Fibroblast of skin of right biceps (primary cell): Measurements from ENCODE around the gene CELF5.
"Not testable (repeated sequence)": the region's sequence is repeated elsewhere in the genome, so short reads cannot be mapped to it uniquely, and the experiment has no call there.

Experiments used
- DNase-seq: peaks from one replicate; pipeline ENCODE4 v3.0.0-alpha.2; 2013

Gene CELF5

DNA sequence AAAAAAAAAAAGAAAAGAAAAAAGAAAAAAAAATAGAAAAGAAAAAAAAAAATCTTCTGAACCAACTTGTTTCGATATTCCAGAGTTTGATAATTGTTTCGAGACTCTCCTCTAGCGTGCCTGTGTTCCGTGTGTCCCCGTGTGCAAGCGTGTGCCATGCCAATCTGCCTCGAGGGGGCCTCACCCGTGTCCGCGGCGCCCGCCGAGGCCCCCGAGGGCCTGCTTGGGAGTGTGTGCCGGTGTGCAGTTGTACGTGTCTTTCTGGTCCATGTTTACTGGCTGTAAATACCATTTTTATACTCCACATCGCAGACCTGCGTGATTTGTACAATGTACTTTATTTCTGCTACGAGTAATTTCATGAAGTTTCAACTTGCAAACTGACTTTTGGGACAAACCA is 72.0 kb downstream of the CELF5 start:
- no peak for DNase-seq

DNA sequence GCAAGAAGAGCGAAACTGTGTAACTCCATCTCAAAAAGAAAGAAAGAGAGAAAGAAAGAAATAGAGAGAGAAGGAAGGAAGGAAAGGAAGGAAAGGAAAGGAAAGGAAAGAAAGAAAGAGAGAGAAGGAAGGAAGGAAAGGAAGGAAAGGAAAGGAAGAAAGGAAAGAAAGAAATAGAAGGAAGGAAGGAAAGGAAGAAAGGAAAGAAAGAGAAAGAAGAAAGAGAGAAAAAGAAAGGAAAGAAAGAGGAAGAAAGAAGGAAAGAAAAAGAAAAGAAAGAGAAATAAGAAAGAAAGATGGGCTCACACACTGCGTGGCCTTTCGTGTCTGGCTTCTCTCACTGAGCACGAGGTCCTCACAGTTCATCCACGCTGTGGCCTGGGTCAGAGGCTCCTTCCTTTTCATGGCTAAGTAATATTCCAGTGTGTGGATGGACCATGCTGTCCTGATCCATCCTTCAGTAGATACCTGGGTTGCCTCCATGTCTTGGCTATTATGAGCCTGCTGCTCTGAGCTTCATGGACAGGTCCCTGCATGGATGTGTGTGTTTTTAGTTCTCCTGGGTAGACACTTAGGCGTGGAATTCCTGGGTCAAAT is 74.5 kb downstream of the CELF5 start:
- DNase-seq: no peak

- DNase-seq: not testable (repeated sequence)
These were observed 76.1 kb downstream of the CELF5 start for GRCh38 chr19:3300566-3300965.

DNA sequence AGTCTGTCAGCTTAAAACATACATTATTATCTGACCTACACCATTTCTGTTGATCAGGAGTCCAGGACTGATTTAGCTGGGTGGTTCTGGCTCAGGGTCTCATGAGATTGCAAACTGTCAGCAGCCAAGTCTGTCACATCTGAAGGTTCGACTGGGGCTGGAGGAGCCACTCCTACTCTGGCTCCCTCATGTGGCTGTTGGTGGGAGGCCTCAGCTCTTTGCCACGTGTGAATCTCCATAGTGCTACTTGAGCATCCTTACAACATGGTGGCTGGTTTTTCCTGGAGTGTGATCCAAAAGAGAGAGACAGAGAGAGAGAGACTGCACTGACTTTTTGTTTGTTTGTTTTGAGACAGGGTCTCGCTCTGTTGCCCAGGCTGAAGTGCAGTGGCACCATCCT is 78.3 kb downstream of the CELF5 start:
- no peak for DNase-seq

GRCh38 chr19:3304871-3305423 is 80.5 kb downstream of the CELF5 start:
- peak; percentile 59 for DNase-seq

- no peak for DNase-seq
These were observed 85.3 kb downstream of the CELF5 start for GRCh38 chr19:3309724-3310123.

- DNase-seq: no peak
These were observed 85.8 kb downstream of the CELF5 start for GRCh38 chr19:3310280-3310679.

GRCh38 chr19:3310711-3311110 is 86.2 kb downstream of the CELF5 start:
- no peak for DNase-seq

GRCh38 chr19:3313199-3313575 is 88.7 kb downstream of the CELF5 start:
- DNase-seq: no peak

DNA sequence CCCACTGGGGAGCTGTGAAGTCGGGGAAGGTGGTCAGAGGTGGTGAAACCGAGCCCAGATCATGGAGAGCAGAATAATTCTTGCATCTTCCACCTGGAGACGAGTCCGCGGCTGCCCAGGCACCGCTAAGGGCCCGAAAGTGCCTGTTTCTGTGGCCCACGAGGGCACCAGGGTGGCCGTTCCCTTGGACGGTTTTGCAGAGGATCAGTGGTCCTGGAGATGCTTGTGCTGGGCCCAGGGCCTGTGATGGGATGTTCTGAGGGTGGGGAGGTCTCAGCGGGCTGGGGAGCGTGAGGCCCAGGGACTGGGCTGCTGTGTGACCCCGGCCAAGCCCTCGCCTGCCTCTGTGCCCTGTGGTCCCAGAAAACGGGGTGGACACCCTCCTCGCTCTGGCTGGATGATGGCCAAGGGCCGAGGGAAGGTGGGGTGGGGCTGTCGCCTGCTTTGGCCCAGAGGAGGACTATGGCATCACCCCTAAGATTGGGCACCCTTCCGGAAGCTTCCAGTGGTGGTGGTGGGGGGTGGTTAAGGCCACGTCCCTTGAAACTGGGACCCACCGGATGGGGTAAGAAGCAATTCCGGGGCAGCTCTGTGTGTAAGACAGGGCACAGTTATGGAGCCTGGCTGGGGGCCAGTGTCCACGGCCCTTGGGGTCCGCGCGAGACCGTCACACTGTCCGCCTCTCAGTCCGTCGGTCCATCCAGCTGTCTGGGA is 90.7 kb downstream of the CELF5 start:
- no peak for DNase-seq

GRCh38 chr19:3315676-3315973 is 91.2 kb downstream of the CELF5 start:
- no peak for DNase-seq

- no peak for DNase-seq
These were observed 91.7 kb downstream of the CELF5 start for GRCh38 chr19:3316132-3316648.

DNA sequence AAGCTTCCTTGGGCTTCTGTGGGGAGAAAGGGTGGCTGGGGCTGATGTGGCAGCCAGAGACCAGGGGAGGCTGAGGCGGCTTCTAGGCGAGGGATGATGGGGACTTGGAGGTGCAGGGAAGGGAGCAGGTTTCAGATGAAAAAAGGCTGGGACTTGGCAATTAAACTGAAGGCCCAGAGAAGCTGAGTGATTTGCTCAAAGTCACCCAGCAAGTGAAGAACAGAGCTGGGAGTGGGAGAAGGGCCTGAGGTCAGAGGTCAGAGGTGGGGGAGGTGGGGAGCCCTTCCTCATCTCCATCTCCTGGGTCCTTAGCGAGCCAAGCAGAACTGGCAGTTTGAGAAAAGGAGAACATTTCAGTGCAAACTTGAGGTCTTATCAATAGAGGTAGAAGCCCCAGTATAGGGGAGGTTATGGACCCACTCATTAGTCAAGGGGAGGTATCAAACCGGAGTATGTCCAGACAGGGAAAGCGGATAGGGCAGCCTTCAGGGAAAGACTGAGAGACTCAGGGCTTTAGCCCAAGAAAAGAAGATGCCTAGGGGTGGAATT is 92.3 kb downstream of the CELF5 start:
- no peak for DNase-seq

DNA sequence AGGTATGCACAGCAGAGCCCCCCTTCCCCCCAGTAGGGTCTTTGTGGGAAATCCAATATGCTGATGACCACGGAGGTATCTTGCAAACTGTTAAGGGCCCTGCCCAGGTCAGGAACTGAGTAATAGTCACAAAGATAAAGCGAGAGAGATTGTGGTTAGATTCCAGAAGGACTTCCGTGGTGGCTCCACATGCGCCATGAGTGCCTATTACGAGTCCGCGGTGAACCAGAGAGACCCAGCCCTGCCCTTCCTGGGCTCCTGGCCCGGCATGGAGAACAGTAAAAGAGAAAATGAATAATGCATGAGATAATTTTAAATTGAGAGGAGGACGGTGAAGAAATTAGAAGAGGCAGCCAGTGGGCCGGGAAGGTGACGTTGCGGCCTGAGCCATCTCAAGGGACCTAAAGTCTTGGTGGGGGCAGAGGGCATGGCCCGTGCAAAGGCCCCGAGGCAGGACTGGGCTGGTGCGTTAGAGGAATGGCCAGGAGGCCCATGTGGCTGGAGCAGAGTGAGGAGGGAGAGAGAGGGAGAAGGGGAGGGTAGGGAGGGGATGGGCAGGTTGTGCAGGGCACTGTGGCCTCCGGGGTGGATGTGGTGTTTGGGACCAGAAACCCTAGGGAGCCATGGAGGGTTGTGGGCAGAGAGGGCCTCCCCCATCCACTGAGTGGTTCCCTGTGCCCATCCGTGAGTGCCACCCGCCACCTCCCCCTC is 95.3 kb downstream of the CELF5 start:
- peak; percentile 22 for DNase-seq

DNA sequence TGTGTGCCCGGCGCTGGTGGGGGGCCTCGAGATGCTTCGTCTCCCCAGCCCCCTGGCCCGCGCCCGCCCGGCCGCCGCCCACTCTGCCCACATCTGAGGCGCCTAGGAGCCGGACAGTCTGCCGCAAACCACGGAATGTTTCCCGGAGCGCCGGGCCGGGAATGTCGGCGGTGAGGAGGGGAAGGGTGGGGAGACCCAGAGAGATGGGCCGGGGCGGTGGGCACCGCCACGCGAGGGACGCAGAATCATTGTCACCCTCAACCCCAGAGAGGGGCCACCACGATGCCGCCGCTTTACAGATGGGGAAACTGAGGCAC is 95.9 kb downstream of the CELF5 start:
- no peak for DNase-seq

- DNase-seq: no peak
These were observed 96.4 kb downstream of the CELF5 start for GRCh38 chr19:3320853-3321252.

GRCh38 chr19:3321696-3322095 is 97.2 kb downstream of the CELF5 start:
- no peak for DNase-seq

DNA sequence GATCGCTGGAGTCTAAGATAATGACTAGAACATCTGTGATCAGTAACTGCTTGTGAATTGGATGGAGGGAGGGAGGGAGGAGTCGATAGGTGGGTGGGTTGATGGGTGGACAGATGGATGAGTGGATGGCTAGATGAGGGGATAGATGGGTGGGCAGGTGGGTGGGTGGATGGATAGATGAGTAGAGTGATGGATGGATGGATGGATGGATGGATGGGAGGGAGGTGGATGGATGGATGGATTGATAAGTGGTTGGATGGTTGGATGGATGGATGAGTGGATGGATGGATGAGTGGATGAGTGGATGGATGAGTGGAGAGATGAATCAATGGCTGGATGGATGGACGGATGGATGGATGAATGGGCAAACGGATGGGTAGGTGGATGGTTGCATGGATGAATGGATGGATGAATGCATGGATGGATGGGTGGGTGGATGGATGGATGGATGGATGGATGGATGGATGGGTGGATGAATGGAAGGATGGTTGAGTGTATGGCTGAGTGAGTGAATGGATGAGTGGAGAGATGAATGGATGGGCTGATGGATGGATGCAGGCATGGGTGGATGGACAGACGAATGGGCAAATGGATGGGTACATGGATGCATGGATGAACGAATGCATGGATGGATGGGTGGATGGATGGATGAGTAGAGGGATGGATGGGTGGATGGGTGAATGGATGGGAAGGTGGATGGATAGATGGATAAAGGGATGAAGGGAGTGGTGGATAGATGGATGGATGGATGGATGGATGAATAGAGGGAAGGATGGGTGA is 97.9 kb downstream of the CELF5 start:
- no peak for DNase-seq

- DNase-seq: no peak
These were observed 98.6 kb downstream of the CELF5 start for GRCh38 chr19:3323026-3323425.

GRCh38 chr19:3323658-3324057 is 99.2 kb downstream of the CELF5 start:
- no peak for DNase-seq

DNA sequence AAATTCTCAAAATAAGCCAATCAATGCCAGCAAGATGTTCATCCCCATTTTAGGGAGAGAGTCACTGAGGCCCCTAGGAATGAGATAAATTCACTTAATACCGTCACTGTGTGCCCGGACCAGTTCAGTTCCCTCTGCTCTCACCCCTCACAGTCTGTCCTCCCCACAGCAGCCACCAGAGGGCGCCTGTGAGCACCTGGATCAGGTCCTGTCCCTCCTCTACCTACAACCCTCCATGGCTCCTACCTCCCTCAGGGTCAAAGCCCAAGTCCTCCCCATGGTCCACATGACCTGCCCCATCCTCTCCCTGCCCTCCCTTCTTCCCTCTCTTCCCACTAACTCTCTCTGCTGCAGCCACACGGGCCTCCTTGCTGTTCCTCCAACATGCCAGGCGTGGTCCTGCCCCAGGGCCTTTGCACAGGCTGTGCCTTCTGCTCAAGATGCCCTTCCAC is 100.0 kb downstream of the CELF5 start:
- DNase-seq: peak; percentile 23

DNA sequence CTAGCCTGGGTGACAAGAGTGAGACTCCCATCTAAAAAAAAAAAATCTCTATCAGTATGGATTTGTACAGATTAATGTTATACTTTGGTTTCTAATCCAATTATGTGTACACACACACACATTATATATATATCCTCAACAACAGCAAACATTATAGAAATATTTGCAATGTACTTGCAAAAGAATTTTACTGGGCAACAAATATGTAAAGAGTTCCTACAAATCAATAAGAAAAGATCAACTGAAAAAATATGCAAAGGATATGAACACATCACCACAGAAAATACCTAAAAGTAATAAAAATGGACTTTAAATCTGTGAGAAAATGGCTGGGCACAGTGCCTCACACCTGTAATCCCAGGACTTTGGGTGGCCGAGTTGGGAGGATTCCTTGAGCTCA is 101.0 kb downstream of the CELF5 start:
- no peak for DNase-seq

GRCh38 chr19:3328743-3329142 is 104.3 kb downstream of the CELF5 start:
- DNase-seq: no peak
